ENCODE measurements around the gene RAB9B. TPM values are rescaled to one million over a fixed set of nuclear protein-coding genes. Genes with fewer than 3 reads are reported as not detected.

Gene RAB9B, protein sequence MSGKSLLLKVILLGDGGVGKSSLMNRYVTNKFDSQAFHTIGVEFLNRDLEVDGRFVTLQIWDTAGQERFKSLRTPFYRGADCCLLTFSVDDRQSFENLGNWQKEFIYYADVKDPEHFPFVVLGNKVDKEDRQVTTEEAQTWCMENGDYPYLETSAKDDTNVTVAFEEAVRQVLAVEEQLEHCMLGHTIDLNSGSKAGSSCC
- 5.6 TPM for total RNA-seq

DNA sequence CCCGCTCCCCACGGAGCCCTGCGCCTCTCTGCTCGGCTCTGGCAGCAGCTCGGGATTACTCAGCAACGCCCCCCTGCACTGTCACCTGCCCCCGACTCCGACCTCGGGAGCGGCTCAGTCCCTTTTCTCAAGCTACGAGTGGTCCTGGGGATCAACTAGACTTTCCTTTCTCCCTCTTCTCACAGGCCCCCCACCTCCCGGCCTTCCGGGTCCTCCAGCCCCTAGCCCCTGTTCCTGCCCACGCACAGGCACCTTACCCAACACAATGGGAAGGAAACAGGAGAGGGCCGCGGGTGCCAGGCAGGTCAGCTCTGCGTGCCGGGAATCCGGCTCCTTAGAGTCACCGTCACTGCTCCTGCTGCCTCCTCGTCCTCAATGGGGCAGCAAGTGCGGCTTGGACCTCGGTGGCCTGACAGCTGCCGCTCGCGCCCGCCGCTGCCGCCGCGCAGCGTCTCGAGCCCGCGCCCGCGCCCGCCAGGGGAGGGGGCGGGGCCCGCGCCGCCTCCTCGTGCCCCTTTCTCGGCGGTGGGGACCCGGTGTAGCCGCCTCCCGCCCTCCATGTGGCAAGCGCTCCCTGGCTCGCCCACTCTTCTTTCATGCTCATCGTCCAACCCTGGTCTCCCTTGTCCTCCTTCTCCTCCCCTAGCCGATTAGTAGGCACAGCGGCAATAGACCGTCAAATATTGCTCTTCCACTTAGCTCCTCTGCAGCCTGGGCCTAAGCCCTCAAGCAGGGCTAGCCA is at the start of gene RAB9B:
Gene RAB9B (minus strand): TSS at position 455 of the 742 bp plus-strand sequence. CDS start 6,473 bp downstream, outside the sequence.

DNA sequence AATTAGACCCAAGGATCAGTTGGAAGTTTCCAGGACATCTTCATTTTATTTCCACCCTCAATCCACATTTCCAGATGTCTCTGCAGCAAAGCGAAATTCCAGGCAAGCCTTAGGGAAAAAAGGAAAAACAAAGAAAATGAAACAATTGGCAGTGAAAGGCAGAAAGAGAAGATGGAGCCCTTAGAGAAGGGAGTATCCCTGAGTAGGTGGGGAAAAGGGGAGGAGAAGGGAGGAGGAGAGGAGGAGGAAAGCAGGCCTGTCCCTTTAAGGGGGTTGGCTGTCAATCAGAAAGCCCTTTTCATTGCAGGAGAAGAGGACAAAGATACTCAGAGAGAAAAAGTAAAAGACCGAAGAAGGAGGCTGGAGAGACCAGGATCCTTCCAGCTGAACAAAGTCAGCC is 55.5 kb downstream of the RAB9B start, which contains the start of gene PLP1:
Gene PLP1 (plus strand): TSS at position 295 of the 400 bp plus-strand sequence. CDS start 156 bp downstream, outside the sequence.

Small RNAs within 50 kb of the gene (small RNA-seq; reads per million reads assigned to genes)
- gene RNA5SP511 (ENCODE audit: low replicate concordance): not detected

Other genes with a start within 250 kb of the RAB9B start
- 27.8 TPM for gene TCEAL4, start 246.7 kb downstream of the RAB9B start, total RNA-seq
- 6.8 TPM for gene TCEAL3, start 224.3 kb downstream of the RAB9B start, total RNA-seq
- gene TCEAL1, start 203.3 kb downstream of the RAB9B start, total RNA-seq: 24.5 TPM
- 188 TPM for gene MORF4L2, start 145.6 kb downstream of the RAB9B start, total RNA-seq
- not detected for gene TMEM31, start 121.3 kb downstream of the RAB9B start, total RNA-seq
- 7.2 TPM for gene PLP1, start 55.4 kb downstream of the RAB9B start, total RNA-seq
- gene TMSB15B, start 130.4 kb upstream of the RAB9B start, total RNA-seq: 11.7 TPM
- not detected for gene H2BW1, start 181.5 kb upstream of the RAB9B start, total RNA-seq
- gene H2BW2, start 207.7 kb upstream of the RAB9B start, total RNA-seq: not detected
- gene TMSB15C, start 244.0 kb upstream of the RAB9B start, total RNA-seq: 7.9 TPM

Measured in metanephros (tissue), 2 donors.